OCI-LY1 (cell line): ENCODE measurements around the gene COPZ1.

ENCODE experiments used
- H2AFZ ChIP-seq: fragments of 200-600 bp; sonication (generic), shearing (Covaris generic); 2 replicates; pipeline ENCODE4 v1.6.0; 2014; ENCODE audit warnings: antibody characterized with exemption, mild to moderate bottlenecking, low read length
- H3F3A ChIP-seq: fragments of 200-600 bp; sonication (generic), shearing (Covaris generic); 2 replicates; pipeline ENCODE4 v1.6.0; 2014; ENCODE audit warnings: mild to moderate bottlenecking, antibody characterized with exemption, low read length, moderate library complexity; ENCODE audit not compliant: insufficient read depth
- H3K27ac ChIP-seq: fragments of 200-600 bp; sonication (generic); 2 replicates; pipeline ENCODE4 v1.5.1; 2014; ENCODE audit warnings: low read length, mixed run types, mild to moderate bottlenecking, low read depth; ENCODE audit not compliant: poor library complexity, severe bottlenecking
- H3K27me3 ChIP-seq: fragments of 200-600 bp; sonication (generic); 2 replicates; pipeline ENCODE4 v1.6.0; 2014; ENCODE audit warnings: antibody characterized with exemption, mild to moderate bottlenecking, low read length, moderate library complexity; ENCODE audit not compliant: insufficient read depth
- H3K36me3 ChIP-seq: fragments of 200-600 bp; sonication (generic); 2 replicates; pipeline ENCODE4 v1.6.1; 2014; ENCODE audit warnings: mild to moderate bottlenecking, antibody characterized with exemption, low read length, moderate library complexity, mixed read lengths; ENCODE audit not compliant: insufficient read depth
- H3K4me1 ChIP-seq: fragments of 200-600 bp; sonication (generic); 2 replicates; pipeline ENCODE4 v1.5.1; 2014; ENCODE audit warnings: mild to moderate bottlenecking, low read length, moderate library complexity; ENCODE audit not compliant: insufficient read depth, severe bottlenecking
- H3K4me2 ChIP-seq: fragments of 200-600 bp; sonication (generic), shearing (Covaris generic); 2 replicates; pipeline ENCODE4 v1.6.1; 2014; ENCODE audit warnings: low read length
- H3K4me3 ChIP-seq: fragments of 200-600 bp; sonication (generic); 2 replicates; pipeline ENCODE4 v1.5.1; 2014; ENCODE audit warnings: low read length, low read depth, mild to moderate bottlenecking, mixed read lengths; ENCODE audit not compliant: poor library complexity, severe bottlenecking
- H3K79me2 ChIP-seq: fragments of 200-600 bp; shearing (Covaris generic); 2 replicates; pipeline ENCODE4 v1.6.1; 2016; ENCODE audit warnings: mixed run types, low read length, mixed read lengths; ENCODE audit not compliant: insufficient read depth
- H3K9ac ChIP-seq: fragments of 200-600 bp; sonication (generic), shearing (Covaris generic); 2 replicates; pipeline ENCODE4 v1.6.1; 2014; ENCODE audit warnings: mild to moderate bottlenecking, low read length, mixed read lengths
- H3K9me2 ChIP-seq: fragments of 200-600 bp; sonication (generic), shearing (Covaris generic); 2 replicates; pipeline ENCODE4 v1.6.1; 2014; ENCODE audit warnings: low read depth, mild to moderate bottlenecking, low read length, mixed read lengths
- H3K9me3 ChIP-seq: fragments of 200-600 bp; shearing (Covaris generic); 2 replicates; pipeline ENCODE4 v1.6.1; 2014; ENCODE audit warnings: low read length, mixed read lengths
- H4K20me1 ChIP-seq: fragments of 200-600 bp; sonication (generic), shearing (Covaris generic); 2 replicates; pipeline ENCODE4 v1.6.0; 2016; ENCODE audit warnings: mild to moderate bottlenecking, low read length; ENCODE audit not compliant: insufficient read depth
- EZH2 ChIP-seq: fragments of 200-600 bp; sonication (generic), shearing (Covaris generic); IDR thresholded peaks from 2 replicates; pipeline ENCODE4 v1.8.0; 2017; ENCODE audit warnings: borderline replicate concordance, mixed run types, mild to moderate bottlenecking, antibody characterized with exemption, low read length, moderate library complexity, mixed read lengths
- TF ChIP-seq, protein P1 (sequence below): fragments of 200-600 bp; sonication (generic), shearing (Covaris generic); IDR thresholded peaks from 2 replicates; pipeline ENCODE4 v1.5.1; 2017; ENCODE audit warnings: mild to moderate bottlenecking, antibody characterized with exemption, low read length, moderate library complexity, mixed read lengths

Gene COPZ1

DNA sequence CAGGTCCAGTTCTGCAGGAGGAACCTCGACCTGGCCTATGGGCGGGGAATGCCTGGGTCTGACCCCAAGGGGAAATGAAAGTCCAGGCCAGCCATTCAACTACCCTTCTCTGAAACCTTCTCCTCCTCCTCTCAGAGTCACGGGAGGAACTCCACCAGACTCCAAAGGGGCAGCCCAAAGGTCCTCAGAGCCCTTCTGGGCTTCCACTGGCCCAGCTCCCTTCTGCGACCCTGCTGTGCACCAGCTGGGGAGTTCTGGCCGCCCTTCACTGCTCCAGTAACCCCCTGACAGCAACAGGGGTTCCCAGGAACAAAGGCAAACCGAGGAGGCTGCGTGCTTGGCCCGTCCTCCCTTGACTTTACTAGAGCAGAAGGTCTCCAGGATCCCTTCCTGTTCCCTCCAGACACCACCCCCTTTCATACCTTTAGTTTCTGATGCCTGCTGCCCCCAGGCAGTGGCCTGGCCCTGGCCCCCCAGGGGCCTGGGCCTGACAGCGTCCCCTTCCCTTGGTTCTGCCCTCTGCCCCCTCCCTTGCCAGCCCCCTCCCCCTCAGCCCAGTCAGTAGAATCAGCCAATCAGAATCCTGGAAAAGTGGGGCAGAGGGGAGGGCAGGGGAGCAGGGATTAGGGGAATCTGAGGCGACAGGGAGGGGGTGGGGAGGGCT is 60.5 kb downstream of the COPZ1 start:
- Histone ChIP-seq H3K4me3 (no peak overlapping the region), H3K4me2 (no peak overlapping the region), H3K27me3 (no peaks in the 10 kb centered on the region; the same call in 1 of the 2 replicates), H3K79me2 (no peaks in the 10 kb centered on the region), H3F3A (no peaks in the 10 kb centered on the region), H3K9me3 (no peaks in the 10 kb centered on the region), H3K9ac (no peak overlapping the region), H4K20me1 (no peaks in the 10 kb centered on the region), H2AFZ (no peak overlapping the region), H3K9me2 (no peaks in the 10 kb centered on the region), H3K27ac (no peak overlapping the region), H3K4me1 (no peaks in the 10 kb centered on the region), H3K36me3 (no peaks in the 10 kb centered on the region)
- TF ChIP-seq, protein P1, sequence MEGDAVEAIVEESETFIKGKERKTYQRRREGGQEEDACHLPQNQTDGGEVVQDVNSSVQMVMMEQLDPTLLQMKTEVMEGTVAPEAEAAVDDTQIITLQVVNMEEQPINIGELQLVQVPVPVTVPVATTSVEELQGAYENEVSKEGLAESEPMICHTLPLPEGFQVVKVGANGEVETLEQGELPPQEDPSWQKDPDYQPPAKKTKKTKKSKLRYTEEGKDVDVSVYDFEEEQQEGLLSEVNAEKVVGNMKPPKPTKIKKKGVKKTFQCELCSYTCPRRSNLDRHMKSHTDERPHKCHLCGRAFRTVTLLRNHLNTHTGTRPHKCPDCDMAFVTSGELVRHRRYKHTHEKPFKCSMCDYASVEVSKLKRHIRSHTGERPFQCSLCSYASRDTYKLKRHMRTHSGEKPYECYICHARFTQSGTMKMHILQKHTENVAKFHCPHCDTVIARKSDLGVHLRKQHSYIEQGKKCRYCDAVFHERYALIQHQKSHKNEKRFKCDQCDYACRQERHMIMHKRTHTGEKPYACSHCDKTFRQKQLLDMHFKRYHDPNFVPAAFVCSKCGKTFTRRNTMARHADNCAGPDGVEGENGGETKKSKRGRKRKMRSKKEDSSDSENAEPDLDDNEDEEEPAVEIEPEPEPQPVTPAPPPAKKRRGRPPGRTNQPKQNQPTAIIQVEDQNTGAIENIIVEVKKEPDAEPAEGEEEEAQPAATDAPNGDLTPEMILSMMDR, result no peak
- TF ChIP-seq EZH2, result no peak

DNA sequence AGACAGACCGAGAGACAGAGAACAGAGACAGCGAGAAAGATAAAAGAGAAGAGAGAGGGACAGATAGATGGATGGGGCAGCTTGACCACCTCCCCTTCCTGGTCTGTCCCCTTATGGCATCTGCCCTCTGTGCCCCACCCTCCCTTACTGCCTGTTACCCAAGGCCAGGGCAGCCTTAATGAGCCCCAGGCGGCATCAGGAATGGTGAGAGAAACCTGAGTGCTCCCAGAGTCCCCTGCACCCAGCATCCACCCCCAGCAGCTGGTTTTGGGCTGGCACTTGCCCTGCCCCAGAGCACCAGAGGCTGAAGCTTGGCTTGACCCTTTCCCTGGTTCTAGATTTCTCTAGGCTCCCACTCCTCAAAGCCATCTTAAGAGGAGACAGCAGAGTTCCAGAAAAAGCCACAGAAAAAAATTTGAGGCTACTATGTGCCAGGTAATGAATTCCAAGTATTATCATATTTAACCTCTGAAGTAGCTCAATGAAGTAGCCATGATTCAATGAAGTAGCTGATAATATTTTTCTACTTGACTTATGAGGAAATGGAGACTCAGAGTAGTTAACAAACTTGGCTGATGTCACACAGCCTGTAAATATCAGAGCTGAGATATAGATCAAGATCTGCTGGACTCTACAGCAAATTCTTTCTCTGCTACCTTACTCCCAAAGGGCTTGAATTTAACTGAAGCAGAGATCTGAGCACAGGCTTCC is 61.6 kb downstream of the COPZ1 start:
- H3K27me3 ChIP-seq, result no peaks in the 10 kb centered on the region; the same call in 1 of the 2 replicates
- no peaks in the 10 kb centered on the region for H3K9me3 ChIP-seq
- no peaks in the 10 kb centered on the region for H3F3A ChIP-seq
- TF ChIP-seq EZH2, result no peak
- TF ChIP-seq, protein P1, result no peak
- H3K4me1 ChIP-seq, result peaks cover 4% of the 10 kb centered on the region
- no peak overlapping the region for H2AFZ ChIP-seq
- no peak overlapping the region for H3K4me3 ChIP-seq
- H3K9me2 ChIP-seq, result no peaks in the 10 kb centered on the region
- no peaks in the 10 kb centered on the region for H4K20me1 ChIP-seq
- H3K79me2 ChIP-seq, result no peaks in the 10 kb centered on the region
- no peaks in the 10 kb centered on the region for H3K36me3 ChIP-seq
- H3K9ac ChIP-seq, result no peak overlapping the region; the same call in 1 of the 2 replicates
- H3K4me2 ChIP-seq, result no peak overlapping the region
- no peak overlapping the region for H3K27ac ChIP-seq

DNA sequence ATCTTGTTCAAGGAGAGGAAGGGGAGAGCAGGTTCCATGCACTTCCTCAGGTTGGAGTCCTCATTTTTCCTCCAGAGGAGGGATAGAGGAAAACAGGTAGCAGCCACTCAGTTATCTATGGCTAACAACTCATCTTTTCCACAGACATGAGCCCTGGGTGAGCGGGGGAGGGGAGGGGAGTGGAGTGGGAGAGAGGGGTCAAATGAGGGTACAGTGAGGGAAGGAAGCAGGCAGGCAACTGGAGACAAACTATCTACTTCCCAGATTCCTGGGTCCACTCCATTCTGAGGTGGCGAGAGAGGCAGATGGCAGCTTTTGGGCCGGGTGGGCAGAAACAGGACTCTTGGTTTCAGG is 62.2 kb downstream of the COPZ1 start:
- H3K9me3 ChIP-seq, result no peaks in the 10 kb centered on the region
- H3K9me2 ChIP-seq, result no peaks in the 10 kb centered on the region
- no peak for TF ChIP-seq EZH2
- TF ChIP-seq, protein P1, result no peak
- no peaks in the 10 kb centered on the region for H3K79me2 ChIP-seq
- no peak overlapping the region for H3K4me2 ChIP-seq
- no peaks in the 10 kb centered on the region for H4K20me1 ChIP-seq
- no peak overlapping the region for H3K9ac ChIP-seq
- no peak overlapping the region for H3K27ac ChIP-seq
- H3K36me3 ChIP-seq, result no peaks in the 10 kb centered on the region
- peaks cover 4% of the 10 kb centered on the region for H3K4me1 ChIP-seq
- H3K27me3 ChIP-seq, result no peaks in the 10 kb centered on the region; the same call in 1 of the 2 replicates
- no peak overlapping the region for H3K4me3 ChIP-seq
- no peaks in the 10 kb centered on the region for H3F3A ChIP-seq
- no peak overlapping the region for H2AFZ ChIP-seq
